Endothelial cell of umbilical vein (primary cell): ENCODE data around the gene MLC1. TPM values are rescaled to one million over a fixed set of nuclear protein-coding genes. Genes with fewer than 3 reads are reported as not detected.

ENCODE experiments used
- BruUV-seq: library from RNA; stranded (reverse); fragments of 400-500 nt; replicated peaks from 2 replicates; lab custom pipeline; 2021; lab: Mats Ljungman, UMichigan
- CTCF ChIA-PET: fragments of 300-600, 350-600 bp; sonication (Branson Sonifier 250); formaldehyde crosslinking; loops from one replicate; lab custom pipeline; 2021; ENCODE audit warnings: antibody characterized with exemption, inconsistent platforms; lab: Charles Lee
- POLR2A ChIA-PET: fragments of 300-600, 350-600 bp; sonication (Branson Sonifier 250); formaldehyde crosslinking; loops from one replicate; lab custom pipeline; 2021; ENCODE audit warnings: antibody characterized with exemption, inconsistent platforms; lab: Charles Lee
- DNase-seq: peaks from one replicate; pipeline ENCODE4 v3.0.0-alpha.2; 2011; ENCODE audit warnings: low read depth, low spot score
- FAIRE-seq: peaks from 2 replicates; lab custom pipeline; 2011; peaks lifted over from hg19 to GRCh38; lab: Jason Lieb, UNC
- H2AFZ ChIP-seq: 2 replicates; pipeline ENCODE4 v1.6.0; 2012; ENCODE audit warnings: low read depth, low read length, control low read depth, inconsistent platforms
- H3K27ac ChIP-seq: 2 replicates; pipeline ENCODE4 v1.5.1; 2011; ENCODE audit warnings: low read depth, mild to moderate bottlenecking, control low read depth, low read length, moderate library complexity; ENCODE audit not compliant: insufficient read depth
- H3K27me3 ChIP-seq, 2 experiments: 2 replicates each; pipeline versions ENCODE4 v1.6.0 to v1.6.1; 2011; ENCODE audit warnings: low read length in 2 of 2, mixed read lengths in 1 of 2; ENCODE audit not compliant: control insufficient read depth in 2 of 2, insufficient read depth in 2 of 2
- H3K36me3 ChIP-seq, 2 experiments: 2 replicates in 1 of 2; 3 replicates in 1 of 2; pipeline ENCODE4 v1.5.1; 2011; ENCODE audit warnings: low read length in 2 of 2, mild to moderate bottlenecking in 1 of 2, moderate library complexity in 1 of 2; ENCODE audit not compliant: control insufficient read depth in 2 of 2, insufficient read depth in 2 of 2; ENCODE audit errors: extremely low read depth in 1 of 2
- H3K4me1 ChIP-seq: 3 replicates; pipeline ENCODE4 v1.5.1; 2011; ENCODE audit warnings: mild to moderate bottlenecking, low read length; ENCODE audit not compliant: control insufficient read depth, insufficient read depth; ENCODE audit errors: extremely low read depth
- H3K4me2 ChIP-seq: 2 replicates; pipeline ENCODE4 v1.6.1; 2011; ENCODE audit warnings: low read length, control low read depth, mixed read lengths; ENCODE audit not compliant: insufficient read depth
- H3K4me3 ChIP-seq, 3 experiments: fragments of 200-600 bp in 1 of 3; sonication (generic), shearing (Covaris generic) in 1 of 3; replicated peaks in 1 of 3; 2 replicates each; pipeline ENCODE4 v1.5.1; 2011 to 2016; ENCODE audit warnings: control low read depth in 3 of 3, low read length in 3 of 3, mild to moderate bottlenecking in 2 of 3, inconsistent platforms in 1 of 3, low read depth in 1 of 3, moderate library complexity in 1 of 3; ENCODE audit not compliant: insufficient read depth in 1 of 3
- H3K79me2 ChIP-seq: 2 replicates; pipeline ENCODE4 v1.6.0; 2012; ENCODE audit warnings: low read length, inconsistent platforms; ENCODE audit not compliant: control insufficient read depth, insufficient read depth
- H3K9ac ChIP-seq: replicated peaks from 2 replicates; pipeline ENCODE3; 2011; ENCODE audit warnings: low read length, control low read depth; ENCODE audit not compliant: insufficient read depth; ENCODE audit errors: extremely low read depth
- H3K9me1 ChIP-seq: replicated peaks from 3 replicates; pipeline ENCODE4 v1.6.0; 2011; ENCODE audit warnings: mild to moderate bottlenecking, low read length; ENCODE audit not compliant: control insufficient read depth, insufficient read depth; ENCODE audit errors: extremely low read depth
- H3K9me3 ChIP-seq: replicated peaks from 2 replicates; pipeline ENCODE4 v1.5.1; 2012; ENCODE audit warnings: low read length, inconsistent platforms; ENCODE audit not compliant: control insufficient read depth, insufficient read depth
- H4K20me1 ChIP-seq: replicated peaks from 2 replicates; pipeline ENCODE3; 2011; ENCODE audit warnings: mild to moderate bottlenecking, low read length; ENCODE audit not compliant: control insufficient read depth, insufficient read depth; ENCODE audit errors: extremely low read depth
- CTCF ChIP-seq, 2 donors: IDR thresholded peaks; 1 replicate in 1 of 2; 2 replicates in 1 of 2; pipeline ENCODE4 v1.5.1; 2011; ENCODE audit warnings: low read length in 2 of 2, mild to moderate bottlenecking in 2 of 2, moderate library complexity in 2 of 2, control low read depth in 1 of 2, inconsistent platforms in 1 of 2, low read depth in 1 of 2; ENCODE audit not compliant: insufficient read depth in 1 of 2; ENCODE audit errors: extremely low read depth in 1 of 2
- EZH2 ChIP-seq: IDR thresholded peaks from 2 replicates; pipeline ENCODE4 v1.6.1; 2012; ENCODE audit warnings: borderline replicate concordance, low read depth, mild to moderate bottlenecking, moderate library complexity, low read length, inconsistent platforms; ENCODE audit not compliant: severe bottlenecking
- FOS ChIP-seq: IDR thresholded peaks from 2 replicates; pipeline ENCODE4 v1.6.1; 2011; ENCODE audit warnings: mild to moderate bottlenecking, low read length, moderate library complexity, borderline replicate concordance; ENCODE audit not compliant: insufficient read depth
- GATA2 ChIP-seq: IDR thresholded peaks from 2 replicates; pipeline ENCODE4 v1.7.0; 2011; ENCODE audit warnings: low read depth, mild to moderate bottlenecking, moderate library complexity, mixed read lengths, low read length; ENCODE audit not compliant: insufficient read length, insufficient read depth
- JUN ChIP-seq: IDR thresholded peaks from 2 replicates; pipeline ENCODE4 v1.6.1; 2011; ENCODE audit warnings: borderline replicate concordance, low read depth; ENCODE audit not compliant: insufficient read length, insufficient read depth
- MAX ChIP-seq: IDR thresholded peaks from 2 replicates; pipeline ENCODE4 v1.6.1; 2011; ENCODE audit not compliant: insufficient read depth, insufficient read length
- MYC ChIP-seq: IDR thresholded peaks from one replicate; pipeline ENCODE4 v1.6.1; 2011; ENCODE audit warnings: mild to moderate bottlenecking, low read depth, low read length
- POLR2A ChIP-seq: IDR thresholded peaks from 2 replicates; pipeline ENCODE4 v1.6.1; 2012; ENCODE audit warnings: low read depth, mild to moderate bottlenecking, control low read depth, low read length
- POLR2AphosphoS5 ChIP-seq: IDR thresholded peaks from 2 replicates; pipeline ENCODE4 v1.6.1; 2012; ENCODE audit warnings: low read depth, mild to moderate bottlenecking, control low read depth, low read length, moderate library complexity; ENCODE audit not compliant: insufficient read depth
- dilution Hi-C: fragments of 300-500 bp; cut with MboI; formaldehyde crosslinking; loops from one replicate; pipeline ENCODE4 v1.15.0; 2019; ENCODE audit warnings: low sequenced_read_pairs; ENCODE audit not compliant: extremely low pct_ligation_motif_present
- intact Hi-C: fragments of 100-400 bp; cut with micrococcal nuclease; formaldehyde crosslinking; loops from one replicate; pipeline ENCODE4 v1.10.0; 2022
- polyA plus RNA-seq, 4 experiments: library from polyadenylated mRNA; depleted of rRNA in 3 of 4; stranded (reverse) in 3 of 4; unstranded in 1 of 4; fragments of >200 nt; gene quantifications; 2 replicates each; pipeline versions ENCODE4 v1.2.1 to v1.2.3, GENCODE V29; 2011 to 2012; ENCODE audit warnings: missing spikeins in 1 of 4
- total RNA-seq: library from RNA; stranded (reverse); gene quantifications from 2 replicates; pipeline ENCODE4 v1.2.3, GENCODE V29; 2021

The MLC1 gene
- total and polyA plus RNA-seq, 2 donors (not counting 3 experiments of a cell fraction or from before 2014, with no cell fraction given): not detected

GRCh38 chr22:50048836-50049235 lies 36.4 kb downstream of the MLC1 start:
- H3K27me3 ChIP-seq: no peaks in the 10 kb centered on the region
- intact Hi-C loops: no loop called here
- no peak overlapping the region for H3K9ac ChIP-seq
- H3K4me2 ChIP-seq: no peak overlapping the region
- TF ChIP-seq MYC: no peak
- no peak for TF ChIP-seq MAX
- no peak for TF ChIP-seq JUN
- no peak for TF ChIP-seq FOS
- no peak for TF ChIP-seq GATA2
- no peak for TF ChIP-seq POLR2AphosphoS5
- TF ChIP-seq EZH2: no peak
- no peak for TF ChIP-seq POLR2A
- no peak for TF ChIP-seq CTCF (IDR thresholded peaks at IDR 0.05; ENCODE audit: extremely low read depth in 1 of 2, insufficient read depth in 1 of 2, low read depth in 1 of 2, low read length in 2 of 2)
- no TSS peak for BruUV-seq
- H3K36me3 ChIP-seq: no peaks in the 10 kb centered on the region
- no peaks in the 10 kb centered on the region for H4K20me1 ChIP-seq
- DNase-seq (no peak), FAIRE-seq (no peak)
- no peaks in the 10 kb centered on the region for H3K9me1 ChIP-seq
- no peaks in the 10 kb centered on the region for H3K4me1 ChIP-seq
- no peaks in the 10 kb centered on the region for H3K79me2 ChIP-seq
- CTCF ChIA-PET: no interaction called here
- H3K9me3 ChIP-seq: no peaks in the 10 kb centered on the region
- dilution Hi-C loops: no loop called here
- POLR2A ChIA-PET: no interaction called here
- no peak overlapping the region for H3K27ac ChIP-seq
- H2AFZ ChIP-seq: no peak overlapping the region
- no peak overlapping the region for H3K4me3 ChIP-seq
